Activated T-helper 2 cell treated with anti-CD3 and anti-CD28 coated beads, Interferon-gamma antibody, Interleukin-2, Interleukin-4, amounts not matched to agents 10 μg/mL and 5 μg/mL and 100 μg/mL, durations not matched to agents 14 hours and 24 hours and 36 hours (primary cell): ENCODE data around the gene INSYN2B. TPM values are rescaled to one million over a fixed set of nuclear protein-coding genes. Genes with fewer than 3 reads are reported as not detected.

Source experiments
- DNase-seq: peaks from one replicate; pipeline ENCODE4 v3.0.0; 2021; ENCODE audit warnings: low spot score
- H3K27ac Mint-ChIP-seq: one replicate; pipeline ENCODE4 v1.8.0; 2021; ENCODE audit warnings: mixed read lengths
- H3K27me3 Mint-ChIP-seq: one replicate; pipeline ENCODE4 v1.8.0; 2021; ENCODE audit warnings: low read depth, mixed read lengths
- H3K36me3 Mint-ChIP-seq: one replicate; pipeline ENCODE4 v1.8.0; 2021; ENCODE audit warnings: low read depth, mixed read lengths
- H3K4me1 Mint-ChIP-seq: one replicate; pipeline ENCODE4 v1.8.0; 2021; ENCODE audit warnings: low read depth, mixed read lengths
- H3K4me3 Mint-ChIP-seq: one replicate; pipeline ENCODE4 v1.8.0; 2021; ENCODE audit warnings: low read depth, mild to moderate bottlenecking, moderate library complexity, mixed read lengths
- H3K9me3 Mint-ChIP-seq: one replicate; pipeline ENCODE4 v1.8.0; 2021; ENCODE audit warnings: mixed read lengths
- intact Hi-C: fragments of 100-400 bp; cut with micrococcal nuclease; formaldehyde crosslinking; loops from one replicate; pipeline ENCODE4 v1.15.1; 2023
- total RNA-seq: library from RNA; stranded (reverse); gene quantifications from 2 replicates; pipeline ENCODE4 v1.2.3, GENCODE V29; 2022

INSYN2B gene
- not detected in 2 replicates for total RNA-seq

- no peak for DNase-seq
- Mint-ChIP-seq H3K4me1 (no peaks in the 10 kb centered on the region), H3K27ac (no peak within 1 kb of the TSS), H3K36me3 (peaks cover 23% of the 10 kb centered on the region), H3K27me3 (no peaks in the 10 kb centered on the region), H3K9me3 (no peaks in the 10 kb centered on the region), H3K4me3 (no peak within 1 kb of the TSS)
- intact Hi-C loops = no loop called here
Measured at GRCh38 chr5:169980418-169981053, at the start of gene INSYN2B. Gene INSYN2B, minus strand, starts transcription at chr5:169980495. Its CDS starts 96,597 bp downstream, at chr5:169883898.

DNA sequence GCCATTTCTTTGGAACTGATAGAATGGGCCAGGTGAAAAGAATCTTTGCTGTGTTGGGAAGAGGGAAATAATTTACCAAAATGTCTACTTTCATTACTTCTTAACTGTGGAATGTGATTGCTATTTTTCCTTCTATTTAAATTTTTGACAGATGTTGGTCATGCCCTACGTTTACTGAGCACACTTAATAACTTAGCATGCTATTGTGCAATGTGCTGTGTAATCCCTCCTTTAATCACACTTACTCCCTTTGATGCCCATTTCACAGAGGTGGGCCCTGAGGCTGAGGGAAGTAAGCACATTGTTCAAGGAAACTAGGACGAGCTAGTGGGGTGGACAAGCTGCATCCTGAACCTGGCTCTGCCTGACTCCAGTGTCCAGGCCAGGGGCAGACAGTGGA lies 47.8 kb upstream of the INSYN2B start:
- Mint-ChIP-seq H3K36me3 (peaks cover 42% of the 10 kb centered on the region), H3K27ac (no peak overlapping the region), H3K4me3 (no peak overlapping the region), H3K27me3 (no peaks in the 10 kb centered on the region), H3K4me1 (no peaks in the 10 kb centered on the region), H3K9me3 (no peaks in the 10 kb centered on the region)
- intact Hi-C loops = no loop called here
- DNase-seq = no peak

DNA sequence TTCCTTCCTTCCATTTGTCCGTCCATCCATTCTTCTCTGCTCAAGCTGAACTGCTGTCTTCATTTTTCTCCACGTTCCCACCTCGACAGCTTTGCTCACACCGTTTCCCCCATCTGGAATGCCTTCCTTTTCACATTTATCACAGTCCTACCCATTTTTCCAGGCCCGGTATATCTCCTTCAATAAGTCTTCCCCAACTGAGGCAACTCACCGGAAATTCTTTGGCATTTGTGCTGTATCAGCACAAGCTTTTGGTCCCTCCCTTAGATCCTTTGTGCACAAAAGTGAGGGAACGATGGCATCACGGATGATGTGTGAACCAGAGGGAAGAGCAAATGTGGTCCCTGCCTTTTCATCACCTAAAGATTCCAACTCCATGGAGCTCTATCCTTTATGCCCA lies 45.6 kb upstream of the INSYN2B start:
- intact Hi-C loops = no loop called here
- H3K4me1 Mint-ChIP-seq = no peaks in the 10 kb centered on the region
- peaks cover 47% of the 10 kb centered on the region for H3K36me3 Mint-ChIP-seq
- H3K9me3 Mint-ChIP-seq = no peaks in the 10 kb centered on the region
- H3K27ac Mint-ChIP-seq = no peak overlapping the region
- no peak overlapping the region for H3K4me3 Mint-ChIP-seq
- no peaks in the 10 kb centered on the region for H3K27me3 Mint-ChIP-seq
- no peak for DNase-seq

DNA sequence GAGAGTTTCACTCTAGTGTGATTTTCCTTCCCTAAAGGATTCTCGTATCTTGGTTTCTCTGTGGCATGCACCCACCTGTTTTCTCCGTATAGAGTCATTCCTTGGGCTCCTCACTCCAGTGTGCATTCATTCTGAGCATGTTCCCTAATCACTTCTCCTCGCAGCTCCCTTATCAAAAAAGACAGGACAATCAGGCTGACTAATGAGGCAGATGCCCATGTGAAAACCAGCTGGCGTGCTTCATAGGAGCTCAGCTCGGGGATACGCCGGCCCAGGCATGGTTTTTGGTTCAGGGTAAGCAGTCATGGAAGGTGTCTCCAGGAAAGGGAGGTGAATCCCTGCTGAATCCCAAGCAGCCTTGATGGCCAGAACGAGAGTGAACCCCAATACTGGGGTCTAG lies 41.2 kb upstream of the INSYN2B start:
- Mint-ChIP-seq H3K4me1 (no peaks in the 10 kb centered on the region), H3K27ac (no peak overlapping the region), H3K27me3 (no peaks in the 10 kb centered on the region), H3K36me3 (peaks cover 48% of the 10 kb centered on the region), H3K4me3 (no peak overlapping the region), H3K9me3 (no peaks in the 10 kb centered on the region)
- DNase-seq = no peak
- intact Hi-C loops = no loop called here

DNA sequence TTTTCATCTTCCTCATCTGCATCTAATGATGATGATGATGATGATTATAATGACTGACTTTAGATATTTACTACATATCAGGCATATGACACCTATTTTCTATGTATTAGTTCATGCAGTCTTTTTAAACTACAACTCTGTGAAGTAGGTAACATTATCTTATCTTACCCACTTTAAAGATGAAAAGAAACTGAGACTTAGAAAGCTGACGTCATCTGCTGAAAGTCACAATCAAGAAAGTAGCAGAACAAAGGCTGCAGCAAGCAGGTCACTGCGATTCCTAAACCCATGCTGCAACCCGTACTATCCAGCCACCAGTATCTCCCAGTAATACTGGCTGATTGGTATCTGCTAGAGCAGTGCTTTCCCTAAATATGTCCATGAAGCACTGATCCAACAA lies 40.1 kb upstream of the INSYN2B start:
- peaks cover 42% of the 10 kb centered on the region for H3K36me3 Mint-ChIP-seq
- no peak overlapping the region for H3K27ac Mint-ChIP-seq
- H3K4me3 Mint-ChIP-seq = no peak overlapping the region
- H3K27me3 Mint-ChIP-seq = no peaks in the 10 kb centered on the region
- H3K9me3 Mint-ChIP-seq = no peaks in the 10 kb centered on the region
- DNase-seq = no peak
- intact Hi-C loops = no loop called here
- no peaks in the 10 kb centered on the region for H3K4me1 Mint-ChIP-seq

- intact Hi-C loops = no loop called here
- peaks cover 39% of the 10 kb centered on the region for H3K36me3 Mint-ChIP-seq
- H3K4me3 Mint-ChIP-seq = no peak overlapping the region
- no peaks in the 10 kb centered on the region for H3K9me3 Mint-ChIP-seq
- H3K27me3 Mint-ChIP-seq = no peaks in the 10 kb centered on the region
- H3K4me1 Mint-ChIP-seq = no peaks in the 10 kb centered on the region
- DNase-seq = no peak
- H3K27ac Mint-ChIP-seq = no peak overlapping the region
Measured at GRCh38 chr5:170012622-170013021, 32.3 kb upstream of the INSYN2B start.

DNA sequence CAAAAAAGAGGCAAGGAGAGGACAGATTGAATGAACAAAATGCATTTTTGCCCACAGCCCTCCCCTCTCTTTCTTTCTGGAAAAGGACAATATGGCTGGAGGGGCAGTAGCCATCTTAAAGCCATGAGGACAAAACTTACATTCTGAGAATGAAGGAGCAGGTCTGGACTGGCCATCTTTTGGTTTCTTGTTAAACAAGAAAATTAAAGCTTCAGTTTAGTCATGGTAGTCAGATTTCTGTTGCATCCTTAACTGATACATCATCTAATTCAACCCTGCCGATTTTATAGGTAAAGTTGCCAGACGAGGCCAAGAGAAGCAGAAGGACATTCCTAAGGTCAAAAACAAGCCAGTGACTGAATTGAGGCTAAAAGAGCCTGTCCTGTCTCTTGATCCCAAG lies 31.5 kb upstream of the INSYN2B start:
- no peak overlapping the region for H3K27ac Mint-ChIP-seq
- intact Hi-C loops = no loop called here
- no peaks in the 10 kb centered on the region for H3K4me1 Mint-ChIP-seq
- no peak for DNase-seq
- H3K27me3 Mint-ChIP-seq = no peaks in the 10 kb centered on the region
- peaks cover 40% of the 10 kb centered on the region for H3K36me3 Mint-ChIP-seq
- H3K9me3 Mint-ChIP-seq = no peaks in the 10 kb centered on the region
- H3K4me3 Mint-ChIP-seq = no peak overlapping the region

GRCh38 chr5:170010595-170010994 lies 30.3 kb upstream of the INSYN2B start:
- Mint-ChIP-seq H3K9me3 (no peaks in the 10 kb centered on the region), H3K27me3 (no peaks in the 10 kb centered on the region), H3K4me1 (no peaks in the 10 kb centered on the region), H3K36me3 (peaks cover 40% of the 10 kb centered on the region), H3K4me3 (no peak overlapping the region), H3K27ac (no peak overlapping the region)
- DNase-seq = no peak
- intact Hi-C loops = no loop called here

DNA sequence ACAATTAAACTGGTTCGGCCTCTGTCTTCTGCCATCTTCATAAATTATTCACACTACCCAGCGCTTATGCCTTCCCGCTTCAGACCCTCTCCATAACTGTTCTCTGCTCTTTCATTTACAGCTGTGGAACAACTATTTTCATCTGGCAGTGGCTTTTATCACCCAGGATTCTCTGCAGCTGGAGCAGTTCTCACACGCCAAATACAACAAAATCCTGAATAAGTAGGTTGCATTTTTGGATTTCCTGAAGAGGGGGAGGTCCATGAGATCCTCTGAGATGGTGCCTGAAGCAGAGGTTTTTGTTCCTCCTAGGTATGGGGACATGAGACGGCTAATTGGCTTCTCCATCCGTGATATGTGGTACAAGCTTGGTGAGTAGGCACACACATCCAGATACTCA lies 28.1 kb upstream of the INSYN2B start:
- no peaks in the 10 kb centered on the region for H3K4me1 Mint-ChIP-seq
- no peaks in the 10 kb centered on the region for H3K9me3 Mint-ChIP-seq
- H3K36me3 Mint-ChIP-seq = peaks cover 49% of the 10 kb centered on the region
- H3K27me3 Mint-ChIP-seq = no peaks in the 10 kb centered on the region
- no peak overlapping the region for H3K27ac Mint-ChIP-seq
- intact Hi-C loops = no loop called here
- no peak for DNase-seq
- H3K4me3 Mint-ChIP-seq = no peak overlapping the region

GRCh38 chr5:170006021-170006420 lies 25.7 kb upstream of the INSYN2B start:
- DNase-seq = no peak
- Mint-ChIP-seq H3K27ac (no peak overlapping the region), H3K4me3 (no peak overlapping the region), H3K36me3 (peaks cover 48% of the 10 kb centered on the region), H3K27me3 (no peaks in the 10 kb centered on the region), H3K9me3 (no peaks in the 10 kb centered on the region), H3K4me1 (no peaks in the 10 kb centered on the region)
- intact Hi-C loops = no loop called here

DNA sequence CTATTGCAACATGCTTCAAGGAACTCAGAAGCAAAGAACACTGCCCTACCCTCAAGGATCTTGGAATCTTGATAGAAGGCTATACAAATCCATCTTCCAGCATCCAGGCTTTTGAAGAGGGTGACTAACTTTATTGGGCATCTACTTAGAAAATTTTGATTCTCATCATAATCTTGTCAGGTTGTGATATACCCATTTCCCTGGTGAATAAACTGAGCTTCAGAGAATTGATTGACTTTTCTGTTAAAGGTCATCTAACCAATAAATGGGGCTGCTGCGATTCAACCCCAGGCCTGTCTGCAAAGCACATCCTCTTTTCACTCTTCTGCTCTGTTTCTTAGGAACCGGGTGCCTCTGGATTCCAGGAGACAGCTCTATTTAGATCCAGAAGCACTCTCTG lies 19.9 kb upstream of the INSYN2B start:
- peaks cover 60% of the 10 kb centered on the region for H3K36me3 Mint-ChIP-seq
- H3K27ac Mint-ChIP-seq = no peak overlapping the region
- H3K4me1 Mint-ChIP-seq = peaks cover 2% of the 10 kb centered on the region
- intact Hi-C loops = no loop called here
- no peak overlapping the region for H3K4me3 Mint-ChIP-seq
- H3K9me3 Mint-ChIP-seq = no peaks in the 10 kb centered on the region
- DNase-seq = no peak
- H3K27me3 Mint-ChIP-seq = no peaks in the 10 kb centered on the region

DNA sequence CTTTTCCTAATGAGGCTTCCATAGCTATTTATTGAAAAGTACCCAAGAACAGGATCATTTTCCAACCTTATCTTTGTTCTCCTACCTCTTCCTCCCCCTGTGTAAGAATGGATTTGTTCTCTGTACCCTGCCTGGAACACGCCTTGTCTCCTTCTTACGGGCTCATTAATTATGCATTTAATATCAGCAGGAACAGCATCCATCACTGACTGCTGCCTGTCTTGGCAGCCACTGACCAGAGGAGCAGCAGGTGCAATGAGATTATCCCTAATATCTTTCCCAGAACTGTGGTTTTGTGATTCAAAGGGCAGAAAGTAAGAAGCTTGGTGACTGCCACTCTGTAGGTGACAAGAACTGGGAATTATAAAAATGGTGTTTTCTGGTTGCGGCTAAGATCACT lies 19.3 kb upstream of the INSYN2B start:
- no peak overlapping the region for H3K27ac Mint-ChIP-seq
- no peaks in the 10 kb centered on the region for H3K9me3 Mint-ChIP-seq
- no peak overlapping the region for H3K4me3 Mint-ChIP-seq
- H3K36me3 Mint-ChIP-seq = peaks cover 62% of the 10 kb centered on the region
- intact Hi-C loops = no loop called here
- no peaks in the 10 kb centered on the region for H3K27me3 Mint-ChIP-seq
- DNase-seq = no peak
- peaks cover 2% of the 10 kb centered on the region for H3K4me1 Mint-ChIP-seq

GRCh38 chr5:169997798-169998197 lies 17.5 kb upstream of the INSYN2B start:
- no peaks in the 10 kb centered on the region for H3K27me3 Mint-ChIP-seq
- H3K4me3 Mint-ChIP-seq = no peak overlapping the region
- intact Hi-C loops = no loop called here
- peak overlapping the region; percentile 18 for H3K27ac Mint-ChIP-seq
- DNase-seq = no peak
- no peaks in the 10 kb centered on the region for H3K9me3 Mint-ChIP-seq
- H3K4me1 Mint-ChIP-seq = peaks cover 2% of the 10 kb centered on the region
- peaks cover 57% of the 10 kb centered on the region for H3K36me3 Mint-ChIP-seq

DNA sequence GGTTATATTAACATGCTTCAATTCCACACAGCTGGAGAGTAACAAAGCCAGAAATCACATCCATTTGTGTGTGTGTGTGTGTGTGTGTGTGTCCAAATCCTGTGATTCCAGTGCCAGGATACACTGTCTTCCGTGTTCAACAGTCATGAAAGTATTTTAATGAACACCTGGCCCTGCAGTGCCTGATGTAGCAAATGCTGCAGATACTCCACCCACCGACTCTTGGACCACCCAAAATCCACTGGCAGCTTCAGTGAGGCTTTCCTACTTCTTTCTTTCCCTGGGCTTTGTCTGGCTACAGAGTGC lies 13.1 kb upstream of the INSYN2B start:
- no peak overlapping the region for H3K4me3 Mint-ChIP-seq
- H3K9me3 Mint-ChIP-seq = no peaks in the 10 kb centered on the region
- intact Hi-C loops = no loop called here
- DNase-seq = no peak
- H3K4me1 Mint-ChIP-seq = peaks cover 5% of the 10 kb centered on the region
- H3K27ac Mint-ChIP-seq = no peak overlapping the region
- H3K27me3 Mint-ChIP-seq = no peaks in the 10 kb centered on the region
- peaks cover 50% of the 10 kb centered on the region for H3K36me3 Mint-ChIP-seq
